Bronchial epithelial cell (primary cell): ENCODE measurements around the gene PMP22. TPM values are rescaled to one million over a fixed set of nuclear protein-coding genes. Genes with fewer than 3 reads are reported as not detected.
"Not testable (repeated sequence)": the region's sequence is repeated elsewhere in the genome, so short reads cannot be mapped to it uniquely, and the experiment has no call there.

ENCODE experiments used
- DNase-seq: peaks from one replicate; pipeline ENCODE4 v3.0.0-alpha.2; 2010; ENCODE audit warnings: low read depth
- FAIRE-seq: peaks from 2 replicates; lab custom pipeline; 2011; peaks lifted over from hg19 to GRCh38; lab: Jason Lieb, UNC
- H3K27me3 ChIP-seq: 2 replicates; pipeline ENCODE4 v1.5.1; 2011; ENCODE audit warnings: low read length; ENCODE audit not compliant: control insufficient read depth, insufficient read depth
- H3K36me3 ChIP-seq: 2 replicates; pipeline ENCODE4 v1.5.1; 2011; ENCODE audit warnings: low read length; ENCODE audit not compliant: control insufficient read depth, insufficient read depth
- H3K4me3 ChIP-seq: 2 replicates; pipeline ENCODE4 v1.5.1; 2011; ENCODE audit warnings: mild to moderate bottlenecking, low read depth, low read length, control low read depth
- CTCF ChIP-seq: IDR thresholded peaks from 2 replicates; pipeline ENCODE4 v1.5.1; 2011; ENCODE audit warnings: mild to moderate bottlenecking, moderate library complexity, low read length, control low read depth, inconsistent platforms; ENCODE audit not compliant: insufficient read depth, severe bottlenecking
- total RNA-seq: library from RNA; depleted of rRNA; stranded (reverse); fragments of >200 nt; gene quantifications from 2 replicates; pipeline ENCODE4 v1.2.1, GENCODE V29; 2014

PMP22 gene
- total RNA-seq, 1 donor from 2014 or later = 2.6 TPM

GRCh38 chr17:15216481-15216880, 48.6 kb downstream of the PMP22 start:
- Histone ChIP-seq H3K36me3 (no peaks in the 10 kb centered on the region), H3K4me3 (no peak overlapping the region), H3K27me3 (no peaks in the 10 kb centered on the region)
- DNase-seq (no peak), FAIRE-seq (no peak)
- TF ChIP-seq CTCF = no peak

GRCh38 chr17:15213381-15214087, 51.6 kb downstream of the PMP22 start:
- DNase-seq = peak; percentile 10
- no peaks in the 10 kb centered on the region for H3K27me3 ChIP-seq
- peak; percentile 21 for TF ChIP-seq CTCF
- no peak for FAIRE-seq
- no peaks in the 10 kb centered on the region for H3K36me3 ChIP-seq
- no peak overlapping the region for H3K4me3 ChIP-seq

- FAIRE-seq = no peak
- Histone ChIP-seq H3K36me3 (no peaks in the 10 kb centered on the region), H3K27me3 (no peaks in the 10 kb centered on the region), H3K4me3 (no peak overlapping the region)
- no peak for TF ChIP-seq CTCF
- DNase-seq = no peak
Observed at GRCh38 chr17:15210247-15210646, 54.9 kb downstream of the PMP22 start.

- not testable (repeated sequence) for H3K4me3 ChIP-seq, FAIRE-seq, H3K36me3 ChIP-seq, H3K27me3 ChIP-seq, DNase-seq
Observed at GRCh38 chr17:15203062-15203461, 62.1 kb downstream of the PMP22 start.

- not testable (repeated sequence) for H3K4me3 ChIP-seq, FAIRE-seq, DNase-seq
Observed at GRCh38 chr17:15200574-15200973, 64.6 kb downstream of the PMP22 start.

GRCh38 chr17:15197229-15197628, 67.9 kb downstream of the PMP22 start:
- H3K27me3 ChIP-seq = no peaks in the 10 kb centered on the region
- DNase-seq (no peak), FAIRE-seq (no peak)
- H3K4me3 ChIP-seq = no peak overlapping the region
- no peaks in the 10 kb centered on the region for H3K36me3 ChIP-seq
- no peak for TF ChIP-seq CTCF

More at GRCh38 chr17:15200574-15200973, 64.6 kb downstream of the PMP22 start:
- H3K36me3 ChIP-seq, H3K27me3 ChIP-seq: not testable (repeated sequence)

- Histone ChIP-seq H3K4me3 (no peak overlapping the region), H3K36me3 (no peaks in the 10 kb centered on the region), H3K27me3 (no peaks in the 10 kb centered on the region)
- FAIRE-seq (no peak), DNase-seq (no peak)
- no peak for TF ChIP-seq CTCF
Observed at GRCh38 chr17:15194859-15195277, 70.3 kb downstream of the PMP22 start.
